Esophagus (tissue), 2 donors: ENCODE results near the gene RER1. TPM values are rescaled to one million over a fixed set of nuclear protein-coding genes. Genes with fewer than 3 reads are reported as not detected.

Experiments used
- H3K27ac ChIP-seq, 2 donors: one replicate each; pipeline ENCODE4 v1.5.1; 2013; ENCODE audit warnings: low read depth in 2 of 2, mild to moderate bottlenecking in 2 of 2, inconsistent platforms in 1 of 2, low read length in 1 of 2, moderate library complexity in 1 of 2
- H3K27me3 ChIP-seq, 2 donors: one replicate each; pipeline ENCODE4 v1.6.1; 2013; ENCODE audit warnings: low read length in 2 of 2, control low read depth in 1 of 2, mild to moderate bottlenecking in 1 of 2; ENCODE audit not compliant: insufficient read depth in 2 of 2, control insufficient read depth in 1 of 2
- H3K36me3 ChIP-seq, 2 donors: one replicate each; pipeline ENCODE4 v1.6.1; 2013; ENCODE audit warnings: low read length in 1 of 2; ENCODE audit not compliant: control insufficient read depth in 2 of 2, insufficient read depth in 2 of 2
- H3K4me1 ChIP-seq, 2 donors: one replicate each; pipeline ENCODE4 v1.6.1; 2013; ENCODE audit warnings: low read length in 1 of 2; ENCODE audit not compliant: control insufficient read depth in 2 of 2, insufficient read depth in 2 of 2
- H3K4me3 ChIP-seq, 2 donors: one replicate each; pipeline ENCODE4 v1.5.1; 2013; ENCODE audit warnings: low read length in 2 of 2, mild to moderate bottlenecking in 2 of 2, low read depth in 1 of 2, moderate library complexity in 1 of 2
- H3K9me3 ChIP-seq, 2 donors: one replicate each; pipeline ENCODE4 v1.6.1; 2013; ENCODE audit warnings: mild to moderate bottlenecking in 2 of 2, low read depth in 1 of 2, low read length in 1 of 2, moderate library complexity in 1 of 2; ENCODE audit not compliant: control insufficient read depth in 2 of 2, insufficient read depth in 1 of 2
- whole genome bisulfite sequencing, 2 donors: extraction: QIAGEN DNeasy Blood & Tissue Kit; methylation state at CpG; one replicate each; pipeline ENCODE4 v1.1.7; 2013; 5-methylcytosine and 5-hydroxymethylcytosine counted together
- polyA plus RNA-seq, 2 donors: library from polyadenylated mRNA; stranded (reverse); fragments of 200-250 nt; gene quantifications; one replicate each; pipeline ENCODE4 v1.2.3, GENCODE V29; 2013
- donor health status: healthy with polysubstance abuse.
- donor health status: Bipolar disorder and iron deficiency.

RER1 gene
- polyA plus RNA-seq, 2 donors: 85.8 to 116 TPM

GRCh38 chr1:2353551-2354438, 37.8 kb upstream of the RER1 start:
- Histone ChIP-seq H3K4me1 (peaks cover 0 to 13% of the 10 kb centered on the region in 2 donors), H3K4me3 (no peak overlapping the region), H3K27me3 (no peaks in the 10 kb centered on the region), H3K9me3 (no peaks in the 10 kb centered on the region), H3K27ac (no peak overlapping the region), H3K36me3 (peaks cover 0 to 2% of the 10 kb centered on the region in 2 donors)
- WGBS, 2 donors: 83% methylated on average over 28 of the region's 28 CpGs

- Histone ChIP-seq H3K4me3 (no peak overlapping the region), H3K4me1 (peaks cover 0 to 13% of the 10 kb centered on the region in 2 donors), H3K9me3 (no peaks in the 10 kb centered on the region), H3K27ac (no peak overlapping the region), H3K27me3 (no peaks in the 10 kb centered on the region), H3K36me3 (peaks cover 0 to 2% of the 10 kb centered on the region in 2 donors)
- WGBS, 2 donors: 82 to 88% methylated on average over 37 to 38 of the region's 38 CpGs
These were observed 36.9 kb upstream of the RER1 start for GRCh38 chr1:2354511-2355372.

GRCh38 chr1:2355373-2356261, 36.0 kb upstream of the RER1 start:
- WGBS, 2 donors: 87 to 92% methylated on average over 28 of the region's 28 CpGs
- Histone ChIP-seq H3K9me3 (no peaks in the 10 kb centered on the region), H3K27me3 (no peaks in the 10 kb centered on the region), H3K36me3 (peaks cover 0 to 2% of the 10 kb centered on the region in 2 donors), H3K4me1 (peaks cover 0 to 13% of the 10 kb centered on the region in 2 donors), H3K27ac (no peak overlapping the region), H3K4me3 (no peak overlapping the region)

GRCh38 chr1:2356401-2356800, 35.2 kb upstream of the RER1 start:
- no peak overlapping the region for H3K4me3 ChIP-seq
- WGBS, 2 donors: 93 to 95% methylated on average over 15 of the region's 15 CpGs
- no peaks in the 10 kb centered on the region for H3K9me3 ChIP-seq
- H3K4me1 ChIP-seq: peaks cover 0 to 13% of the 10 kb centered on the region in 2 donors
- H3K27me3 ChIP-seq: no peaks in the 10 kb centered on the region
- peaks cover 0 to 2% of the 10 kb centered on the region in 2 donors for H3K36me3 ChIP-seq
- H3K27ac ChIP-seq: no peak overlapping the region

GRCh38 chr1:2356911-2357845, 34.5 kb upstream of the RER1 start:
- 89 to 91% methylated on average over 37 of the region's 37 CpGs for WGBS, 2 donors
- H3K36me3 ChIP-seq: peaks cover 0 to 2% of the 10 kb centered on the region in 2 donors
- no peaks in the 10 kb centered on the region for H3K27me3 ChIP-seq
- H3K4me3 ChIP-seq: no peak overlapping the region
- no peak overlapping the region for H3K27ac ChIP-seq
- no peaks in the 10 kb centered on the region for H3K9me3 ChIP-seq
- H3K4me1 ChIP-seq: peaks cover 0 to 12% of the 10 kb centered on the region in 2 donors

GRCh38 chr1:2358072-2358471, 33.6 kb upstream of the RER1 start:
- no peak overlapping the region for H3K4me3 ChIP-seq
- no peaks in the 10 kb centered on the region for H3K9me3 ChIP-seq
- WGBS, 2 donors: 90 to 91% methylated on average over 13 of the region's 13 CpGs
- H3K36me3 ChIP-seq: peaks cover 0 to 2% of the 10 kb centered on the region in 2 donors
- no peaks in the 10 kb centered on the region for H3K27me3 ChIP-seq
- peaks cover 0 to 3% of the 10 kb centered on the region in 2 donors for H3K4me1 ChIP-seq
- no peak overlapping the region for H3K27ac ChIP-seq

GRCh38 chr1:2358651-2359640, 32.7 kb upstream of the RER1 start:
- Histone ChIP-seq H3K9me3 (no peaks in the 10 kb centered on the region), H3K4me1 (no peaks in the 10 kb centered on the region), H3K36me3 (peaks cover 0 to 2% of the 10 kb centered on the region in 2 donors), H3K4me3 (no peak overlapping the region), H3K27me3 (no peaks in the 10 kb centered on the region), H3K27ac (no peak overlapping the region)
- WGBS, 2 donors: 85 to 93% methylated on average over 20 to 24 of the region's 24 CpGs
